Lung (tissue), 12 donors: Measurements from ENCODE around the gene DEDD2. TPM values are rescaled to one million over a fixed set of nuclear protein-coding genes. Genes with fewer than 3 reads are reported as not detected.

Source experiments
- ATAC-seq: fragments of 200-7000 bp; cut with Tn5 transposase; one replicate; pipeline ENCODE4 v1.9.1; 2020; ENCODE audit warnings: moderate number of reproducible peaks; ENCODE audit not compliant: insufficient read depth, low FRiP score
- DNase-seq, 3 donors: peaks; one replicate each; pipeline ENCODE4 v3.0.0-alpha.2; 2013 to 2017
- H3K27ac ChIP-seq, 2 donors: one replicate each; pipeline ENCODE4 v1.5.1; 2013; ENCODE audit warnings: mild to moderate bottlenecking in 2 of 2, moderate library complexity in 2 of 2, control low read depth in 1 of 2, inconsistent platforms in 1 of 2, low read depth in 1 of 2, low read length in 1 of 2
- H3K27me3 ChIP-seq, 3 donors: one replicate each; pipeline ENCODE4 v1.5.1; 2013; ENCODE audit warnings: low read length in 2 of 3; ENCODE audit not compliant: control insufficient read depth in 3 of 3, insufficient read depth in 3 of 3
- H3K36me3 ChIP-seq, 4 donors: one replicate each; pipeline ENCODE4 v1.5.1; 2013; ENCODE audit warnings: low read length in 4 of 4, mild to moderate bottlenecking in 1 of 4, moderate library complexity in 1 of 4; ENCODE audit not compliant: control insufficient read depth in 4 of 4, insufficient read depth in 4 of 4
- H3K4me1 ChIP-seq, 5 donors: one replicate each; pipeline ENCODE4 v1.5.1; 2013; ENCODE audit warnings: low read length in 5 of 5, mild to moderate bottlenecking in 2 of 5, moderate library complexity in 1 of 5; ENCODE audit not compliant: control insufficient read depth in 5 of 5, insufficient read depth in 5 of 5
- H3K4me3 ChIP-seq: one replicate; pipeline ENCODE4 v1.5.1; 2013; ENCODE audit warnings: mild to moderate bottlenecking, control low read depth, moderate library complexity
- H3K9ac ChIP-seq, 2 donors: one replicate each; pipeline ENCODE4 v1.5.1; 2013; ENCODE audit warnings: low read length in 2 of 2, control low read depth in 1 of 2; ENCODE audit not compliant: insufficient read depth in 1 of 2
- H3K9me3 ChIP-seq, 4 donors: one replicate each; pipeline ENCODE4 v1.5.1; 2013; ENCODE audit warnings: low read length in 3 of 4, mild to moderate bottlenecking in 1 of 4, moderate library complexity in 1 of 4; ENCODE audit not compliant: control insufficient read depth in 4 of 4, insufficient read depth in 3 of 4
- WGBS, 2 donors: extraction: QIAGEN DNeasy Blood & Tissue Kit; methylation state at CpG; one replicate each; pipeline ENCODE4 v1.1.7; 2013; 5-methylcytosine and 5-hydroxymethylcytosine counted together
- polyA plus RNA-seq, 2 donors: library from polyadenylated mRNA; stranded (reverse); fragments of 200-250 nt; gene quantifications; one replicate each; pipeline ENCODE4 v1.2.1, GENCODE V29; 2013
- total RNA-seq, 2 donors: library from RNA; depleted of rRNA in 1 of 2; stranded (reverse); fragments of >200 nt in 1 of 2; gene quantifications; one replicate each; pipeline ENCODE4 v1.2.1, GENCODE V29; 2014 to 2021
- TF ChIP-seq, protein P1 (sequence below): IDR thresholded peaks from 2 replicates; pipeline ENCODE4 v1.5.1; 2012; ENCODE audit warnings: mild to moderate bottlenecking; ENCODE audit errors: control extremely low read depth, extremely low read depth
- donor health status: control.
- donor health status: control.
- donor health status: Bipolar disorder and iron deficiency.
- donor health status: healthy.
- donor health status: DM: yes; HTN: yes; CAD: no.

DEDD2 gene
- total and polyA plus RNA-seq, 4 donors = 31.4 to 60.8 (median 36.7) TPM

DNA sequence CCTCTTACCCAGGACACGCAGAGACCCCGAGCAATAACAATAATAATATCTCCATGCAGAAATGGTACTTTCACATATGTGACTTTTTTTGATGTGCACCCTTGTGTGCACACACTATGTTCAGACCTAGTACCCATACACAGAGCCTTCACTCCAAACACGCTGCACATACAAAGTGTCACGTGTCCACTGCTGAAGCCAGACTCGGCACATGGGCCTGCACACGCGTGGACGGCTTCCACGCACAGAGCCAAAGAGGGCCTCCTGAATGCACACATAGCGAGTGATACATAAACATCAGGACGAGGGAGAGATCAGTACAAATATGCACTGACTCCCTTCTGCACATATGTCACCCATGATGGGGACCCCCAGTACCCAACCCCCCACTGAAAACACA, 43.3 kb downstream of the DEDD2 start:
- H3K36me3 ChIP-seq = no peaks in the 10 kb centered on the region
- TF ChIP-seq, protein P1, sequence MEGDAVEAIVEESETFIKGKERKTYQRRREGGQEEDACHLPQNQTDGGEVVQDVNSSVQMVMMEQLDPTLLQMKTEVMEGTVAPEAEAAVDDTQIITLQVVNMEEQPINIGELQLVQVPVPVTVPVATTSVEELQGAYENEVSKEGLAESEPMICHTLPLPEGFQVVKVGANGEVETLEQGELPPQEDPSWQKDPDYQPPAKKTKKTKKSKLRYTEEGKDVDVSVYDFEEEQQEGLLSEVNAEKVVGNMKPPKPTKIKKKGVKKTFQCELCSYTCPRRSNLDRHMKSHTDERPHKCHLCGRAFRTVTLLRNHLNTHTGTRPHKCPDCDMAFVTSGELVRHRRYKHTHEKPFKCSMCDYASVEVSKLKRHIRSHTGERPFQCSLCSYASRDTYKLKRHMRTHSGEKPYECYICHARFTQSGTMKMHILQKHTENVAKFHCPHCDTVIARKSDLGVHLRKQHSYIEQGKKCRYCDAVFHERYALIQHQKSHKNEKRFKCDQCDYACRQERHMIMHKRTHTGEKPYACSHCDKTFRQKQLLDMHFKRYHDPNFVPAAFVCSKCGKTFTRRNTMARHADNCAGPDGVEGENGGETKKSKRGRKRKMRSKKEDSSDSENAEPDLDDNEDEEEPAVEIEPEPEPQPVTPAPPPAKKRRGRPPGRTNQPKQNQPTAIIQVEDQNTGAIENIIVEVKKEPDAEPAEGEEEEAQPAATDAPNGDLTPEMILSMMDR = no peak
- DNase-seq (no peak), ATAC-seq (no peak)
- H3K27me3 ChIP-seq = peaks cover 0 to 65% (median 44%) of the 10 kb centered on the region in 3 donors
- H3K27ac ChIP-seq = no peak overlapping the region
- no peak overlapping the region for H3K9ac ChIP-seq
- 87 to 89% methylated on average over 11 of the region's 11 CpGs for WGBS, 2 donors
- H3K9me3 ChIP-seq = no peaks in the 10 kb centered on the region
- H3K4me3 ChIP-seq = no peak overlapping the region
- H3K4me1 ChIP-seq = peaks cover 0 to 9% (median 2%) of the 10 kb centered on the region in 5 donors

DNA sequence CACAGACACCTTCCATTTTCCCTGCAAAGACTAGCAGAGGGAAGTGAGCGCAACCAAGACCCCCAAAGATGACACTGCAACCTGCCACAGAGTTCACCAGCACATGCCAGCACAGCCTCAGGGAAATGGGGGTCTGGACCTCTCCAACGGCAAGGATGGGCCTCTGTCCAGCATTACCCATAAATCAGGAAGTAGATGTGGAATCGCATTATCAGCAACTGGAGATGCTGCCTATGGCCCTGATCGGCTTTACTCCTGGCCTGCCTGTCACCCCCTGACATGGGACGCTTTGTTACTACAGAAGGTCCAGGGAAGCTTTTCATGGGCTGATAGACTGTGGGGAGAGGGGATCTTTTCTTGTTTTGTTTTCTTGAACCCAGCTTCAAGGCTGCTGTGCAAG, 43.8 kb downstream of the DEDD2 start:
- TF ChIP-seq, protein P1 = no peak
- Histone ChIP-seq H3K27me3 (peaks cover 0 to 60% (median 39%) of the 10 kb centered on the region in 3 donors), H3K36me3 (no peaks in the 10 kb centered on the region), H3K4me3 (no peak overlapping the region), H3K9ac (no peak overlapping the region), H3K4me1 (peaks cover 0 to 9% (median 2%) of the 10 kb centered on the region in 5 donors), H3K27ac (no peak overlapping the region), H3K9me3 (no peaks in the 10 kb centered on the region)
- DNase-seq (no peak), ATAC-seq (no peak)
- 72 to 80% methylated on average over 5 of the region's 5 CpGs for WGBS, 2 donors

DNA sequence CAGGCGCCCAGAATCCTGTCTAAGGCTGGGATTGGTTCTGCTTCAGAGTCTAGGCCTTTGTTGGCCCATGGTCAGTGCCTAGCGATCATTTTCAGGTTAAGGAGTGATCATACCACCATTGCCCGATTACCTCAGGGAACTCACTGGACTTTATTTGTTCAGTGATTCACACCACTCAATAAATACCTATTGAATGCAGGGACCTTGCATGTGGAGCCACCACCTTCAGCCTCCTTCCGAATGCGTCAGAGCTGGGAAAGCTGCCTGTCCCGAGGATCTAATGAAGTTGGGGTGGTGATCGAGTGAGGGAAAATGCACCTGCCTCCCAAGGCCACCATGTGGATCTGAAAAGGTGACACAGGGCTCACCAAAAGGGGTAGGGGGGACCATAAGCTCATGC, 45.2 kb downstream of the DEDD2 start:
- TF ChIP-seq, protein P1 = no peak
- Histone ChIP-seq H3K27ac (no peak overlapping the region), H3K4me3 (no peak overlapping the region), H3K4me1 (peaks cover 0 to 9% (median 0%) of the 10 kb centered on the region in 5 donors), H3K9ac (no peak overlapping the region), H3K27me3 (peaks cover 0 to 46% (median 25%) of the 10 kb centered on the region in 3 donors), H3K36me3 (no peaks in the 10 kb centered on the region), H3K9me3 (no peaks in the 10 kb centered on the region)
- ATAC-seq (no peak), DNase-seq (no peak)
- 84 to 92% methylated on average over 7 of the region's 7 CpGs for WGBS, 2 donors

DNA sequence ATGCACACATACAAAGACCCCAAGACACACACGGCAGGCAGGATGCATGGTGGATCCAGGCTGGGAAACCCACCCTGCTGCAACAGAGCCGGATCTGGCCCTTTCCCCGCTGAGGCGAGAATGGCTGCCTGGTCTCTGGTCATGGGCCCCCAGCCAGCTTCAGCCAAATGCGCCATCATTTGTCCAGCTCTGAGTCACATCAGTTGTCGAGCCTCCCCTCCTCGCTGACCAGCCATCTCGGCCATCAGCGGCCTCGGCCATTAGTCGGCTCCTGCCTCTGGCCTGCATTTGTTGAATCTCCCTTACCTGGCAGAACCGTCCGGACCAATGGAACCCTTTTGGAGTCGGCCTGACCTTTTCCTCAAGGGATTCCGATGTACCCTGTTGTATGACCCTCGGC, 46.8 kb downstream of the DEDD2 start:
- Histone ChIP-seq H3K9ac (no peak overlapping the region), H3K36me3 (no peaks in the 10 kb centered on the region), H3K27me3 (peaks cover 0 to 43% (median 22%) of the 10 kb centered on the region in 3 donors), H3K4me1 (peaks cover 0 to 2% (median 0%) of the 10 kb centered on the region in 5 donors), H3K4me3 (no peak overlapping the region), H3K27ac (no peak overlapping the region), H3K9me3 (no peaks in the 10 kb centered on the region)
- DNase-seq = no peak
- WGBS, 2 donors = 86 to 89% methylated on average over 16 of the region's 16 CpGs
- no peak for ATAC-seq
- TF ChIP-seq, protein P1 = no peak
